ENCODE results near the gene FAM20B.

DNA sequence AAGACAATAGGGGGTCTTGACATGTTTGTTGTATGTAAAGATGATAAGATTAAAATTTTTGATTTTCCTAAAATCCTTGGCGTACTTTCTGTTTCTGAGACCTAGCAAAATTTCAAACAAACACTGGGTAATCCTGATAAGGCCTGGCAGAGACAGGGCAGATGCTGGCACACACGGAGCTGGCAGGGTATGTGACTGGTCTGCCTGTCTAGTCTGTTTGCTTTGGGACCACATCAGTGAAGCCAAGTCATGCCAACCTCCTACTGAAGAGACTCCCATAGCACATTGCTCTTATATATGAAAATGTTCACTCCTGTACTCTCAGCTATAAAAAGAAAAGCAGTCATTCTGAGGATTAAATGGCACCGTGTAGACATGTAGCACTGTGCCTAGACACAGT is 70.2 kb downstream of the FAM20B start:
- TF ChIP-seq CTCF (IDR thresholded peaks at IDR 0.05 in 8 of 11, conservative IDR thresholded peaks at IDR 0.05 in 3 of 11) (no peak), POLR2AphosphoS5 (IDR thresholded peaks at IDR 0.05) (no peak), POLR2A (IDR thresholded peaks at IDR 0.05) (no peak)

All from spleen (tissue), 7 donors.